Posterior vena cava (tissue), 2 donors: ENCODE measurements around the gene RPTOR. TPM values are rescaled to one million over a fixed set of nuclear protein-coding genes. Genes with fewer than 3 reads are reported as not detected.

Experiments
- DNase-seq: peaks from one replicate; pipeline ENCODE4 v3.0.0-alpha.2; 2020; ENCODE audit warnings: low spot score
- intact Hi-C, 2 donors: fragments of 100-400 bp; cut with DNase I; formaldehyde crosslinking; loops; one replicate each; pipeline versions ENCODE4 v1.14.1 to v1.14.2; 2022 to 2023
- total RNA-seq, 2 donors: library from RNA; stranded (reverse); fragmentation: NEBNext Ultra II Directional; extraction: Animal tissue kit (Norgen Biotek cat#: 25700); gene quantifications; one replicate each; pipeline ENCODE4 v1.2.1, GENCODE V29; 2021
- donor health status: DM: yes; HTN: yes; CAD: no.
- donor health status: DM: yes; HTN: yes; CAD: no.

The RPTOR gene
- total RNA-seq, 2 donors from 2014 or later, result 30.1 to 44.1 TPM

GRCh38 chr17:81015136-81015535 lies 470.5 kb downstream of the RPTOR start:
- intact Hi-C loops, result loop anchor here in 1 of 2 donors (1.0 kb wide), 1 partner anchor 43 kb away; no protein-coding TSS in a partner anchor
- no peak for DNase-seq

Other genes with a start within 250 kb of the RPTOR start
- gene ENDOV, start 129.7 kb upstream of the RPTOR start, total RNA-seq, result 10 to 100 TPM; 14.1 to 15.5 TPM
- under 1 TPM; 0.14 to 0.37 TPM for gene NPTX1, start 68.2 kb upstream of the RPTOR start, total RNA-seq